Testis (tissue), 2 donors: ENCODE data around the gene KIAA2012.

Source experiments
- CTCF ChIP-seq, 3 experiments: fragments of 450-650 bp in 2 of 3; fragments of 200-600 bp in 1 of 3; sonication (generic) in 1 of 3; IDR thresholded peaks; one replicate each; pipeline ENCODE4 v1.5.1; 2016 to 2019; ENCODE audit warnings: antibody characterized with exemption in 3 of 3, mild to moderate bottlenecking in 2 of 3, moderate library complexity in 1 of 3
- POLR2A ChIP-seq: fragments of 450-650 bp; IDR thresholded peaks from one replicate; pipeline ENCODE4 v1.6.1; 2017; ENCODE audit warnings: antibody characterized with exemption, mild to moderate bottlenecking, moderate library complexity

GRCh38 chr2:202084265-202084664 is 11.2 kb downstream of the KIAA2012 start:
- TF ChIP-seq CTCF (IDR thresholded peaks at IDR 0.05) (no peak), POLR2A (no peak)
